Panc1 (cell line): Measurements from ENCODE around the gene PRKG1.

Source experiments
- CTCF ChIP-seq: fragments of 450-650 bp; IDR thresholded peaks from 2 replicates; pipeline ENCODE4 v1.5.1; 2017; ENCODE audit warnings: mild to moderate bottlenecking
- POLR2AphosphoS5 ChIP-seq: IDR thresholded peaks from 2 replicates; pipeline ENCODE4 v1.6.1; 2012; ENCODE audit warnings: mild to moderate bottlenecking, low read depth, low read length, moderate library complexity
- REST ChIP-seq, 2 experiments: IDR thresholded peaks; 2 replicates each; pipeline ENCODE4 v1.6.1; 2011 to 2012; ENCODE audit warnings: low read depth in 2 of 2, control low read depth in 1 of 2, low read length in 1 of 2, mild to moderate bottlenecking in 1 of 2, moderate library complexity in 1 of 2; ENCODE audit not compliant: insufficient read depth in 1 of 2

GRCh38 chr10:51168086-51168815, 94.0 kb downstream of the PRKG1 start:
- TF ChIP-seq CTCF (no peak), POLR2AphosphoS5 (no peak), REST (IDR thresholded peaks at IDR 0.05; ENCODE audit: insufficient read depth in 1 of 2, low read depth in 2 of 2, low read length in 1 of 2) (no peak)
